Testis (tissue), 2 donors: ENCODE measurements around the gene SLC6A5.

ENCODE experiments used
- POLR2A ChIP-seq: fragments of 450-650 bp; IDR thresholded peaks from one replicate; pipeline ENCODE4 v1.6.1; 2017; ENCODE audit warnings: antibody characterized with exemption, mild to moderate bottlenecking, moderate library complexity
- TF ChIP-seq, protein P1 (sequence below), 3 experiments: fragments of 450-650 bp in 2 of 3; fragments of 200-600 bp in 1 of 3; sonication (generic) in 1 of 3; IDR thresholded peaks; one replicate each; pipeline ENCODE4 v1.5.1; 2016 to 2019; ENCODE audit warnings: antibody characterized with exemption in 3 of 3, mild to moderate bottlenecking in 2 of 3, moderate library complexity in 1 of 3

DNA sequence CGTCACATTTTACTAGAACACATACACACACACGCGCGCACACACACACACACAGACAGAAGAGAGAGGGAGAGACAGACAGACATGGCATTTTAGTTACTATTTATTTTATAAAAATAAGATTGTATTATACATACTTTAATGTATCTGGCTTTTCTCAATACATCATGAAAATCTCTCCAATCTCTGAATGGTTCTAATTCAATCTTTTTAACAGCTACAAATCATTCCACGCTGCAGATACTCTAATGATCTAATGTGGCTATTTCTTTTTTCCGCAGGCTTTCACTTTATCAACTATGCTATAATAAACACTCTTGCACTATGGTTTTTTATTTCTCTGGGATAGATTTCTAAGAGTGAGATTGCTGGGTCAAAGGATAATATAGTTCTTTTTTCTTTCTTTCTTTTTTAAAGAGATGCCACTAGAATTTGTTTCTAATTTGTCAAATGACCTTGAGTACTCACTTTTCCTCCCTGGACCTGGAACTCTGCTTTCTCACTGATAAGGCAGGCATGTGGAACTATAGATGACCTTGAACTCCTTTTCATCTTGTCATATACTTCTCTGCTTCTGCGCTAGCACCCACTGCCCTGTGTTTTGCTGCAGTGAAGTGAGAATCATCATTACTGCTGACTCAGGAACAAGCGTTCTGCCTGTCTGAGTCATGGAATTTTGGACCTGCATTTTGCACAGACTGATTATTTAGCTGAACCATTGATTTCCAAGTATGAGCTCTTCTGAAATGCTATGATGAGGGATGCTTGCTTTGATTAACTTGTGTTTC lies 4.9 kb upstream of the SLC6A5 start:
- TF ChIP-seq, protein P1, sequence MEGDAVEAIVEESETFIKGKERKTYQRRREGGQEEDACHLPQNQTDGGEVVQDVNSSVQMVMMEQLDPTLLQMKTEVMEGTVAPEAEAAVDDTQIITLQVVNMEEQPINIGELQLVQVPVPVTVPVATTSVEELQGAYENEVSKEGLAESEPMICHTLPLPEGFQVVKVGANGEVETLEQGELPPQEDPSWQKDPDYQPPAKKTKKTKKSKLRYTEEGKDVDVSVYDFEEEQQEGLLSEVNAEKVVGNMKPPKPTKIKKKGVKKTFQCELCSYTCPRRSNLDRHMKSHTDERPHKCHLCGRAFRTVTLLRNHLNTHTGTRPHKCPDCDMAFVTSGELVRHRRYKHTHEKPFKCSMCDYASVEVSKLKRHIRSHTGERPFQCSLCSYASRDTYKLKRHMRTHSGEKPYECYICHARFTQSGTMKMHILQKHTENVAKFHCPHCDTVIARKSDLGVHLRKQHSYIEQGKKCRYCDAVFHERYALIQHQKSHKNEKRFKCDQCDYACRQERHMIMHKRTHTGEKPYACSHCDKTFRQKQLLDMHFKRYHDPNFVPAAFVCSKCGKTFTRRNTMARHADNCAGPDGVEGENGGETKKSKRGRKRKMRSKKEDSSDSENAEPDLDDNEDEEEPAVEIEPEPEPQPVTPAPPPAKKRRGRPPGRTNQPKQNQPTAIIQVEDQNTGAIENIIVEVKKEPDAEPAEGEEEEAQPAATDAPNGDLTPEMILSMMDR (IDR thresholded peaks at IDR 0.05), result no peak
- TF ChIP-seq POLR2A, result no peak
